ENCODE measurements around the gene TBX15.

GRCh38 chr1:118993700-118994026 is 5.5 kb upstream of the TBX15 start:
- no peak for TF ChIP-seq CTCF (IDR thresholded peaks at IDR 0.05; ENCODE audit: low read length)
- no peak for TF ChIP-seq EZH2 (optimal IDR thresholded peaks at IDR 0.05; ENCODE audit: low read depth, low read length)
- TF ChIP-seq EZH2phosphoT487 (IDR thresholded peaks at IDR 0.05; ENCODE audit: low read length), result no peak
